ENCODE measurements around the gene YIPF3.

DNA sequence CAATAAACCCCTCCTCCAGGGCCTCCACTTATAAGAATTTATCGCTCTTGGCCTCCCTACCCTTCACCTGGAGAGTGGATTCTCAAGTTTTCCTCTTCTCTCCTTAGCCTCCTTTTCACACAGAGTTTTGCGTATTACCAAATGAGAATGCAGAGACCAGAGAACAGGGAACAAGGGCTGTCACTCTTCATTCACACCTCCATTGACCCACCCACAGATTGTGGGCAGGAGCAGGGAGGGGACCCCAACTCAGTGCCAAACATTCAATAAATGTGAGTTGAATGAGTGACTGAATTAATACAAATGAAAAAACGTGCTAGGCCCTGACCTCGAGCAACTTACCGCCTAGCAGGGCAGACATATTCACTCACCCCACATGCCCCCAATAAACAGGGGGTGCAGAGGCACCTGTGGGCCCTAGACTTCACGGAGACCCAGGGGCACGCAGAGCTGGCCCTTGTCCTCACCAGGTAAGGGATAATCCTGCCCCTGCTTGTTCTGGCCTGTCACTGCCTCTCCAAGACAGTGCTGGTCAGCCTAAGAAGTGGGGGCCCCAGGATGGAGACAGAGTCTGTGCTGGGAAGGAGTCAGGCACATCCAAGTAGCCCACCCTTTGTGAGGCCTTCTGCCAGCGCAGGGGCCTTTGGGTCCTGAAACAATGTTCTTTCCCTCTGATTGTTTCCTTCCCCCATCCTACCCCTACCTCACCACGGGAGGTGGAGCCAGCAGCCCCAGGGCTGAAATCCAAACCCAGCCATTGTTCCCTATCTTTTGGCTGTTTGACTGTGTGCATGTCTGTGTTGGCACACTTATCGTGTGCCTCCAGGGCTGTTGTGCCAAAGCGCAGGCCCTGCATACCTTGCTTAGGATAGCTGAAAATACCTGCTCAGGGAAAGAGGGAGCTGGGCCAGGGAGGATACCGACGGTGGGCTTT, 47.7 kb downstream of the YIPF3 start:
- TF ChIP-seq, protein P1, sequence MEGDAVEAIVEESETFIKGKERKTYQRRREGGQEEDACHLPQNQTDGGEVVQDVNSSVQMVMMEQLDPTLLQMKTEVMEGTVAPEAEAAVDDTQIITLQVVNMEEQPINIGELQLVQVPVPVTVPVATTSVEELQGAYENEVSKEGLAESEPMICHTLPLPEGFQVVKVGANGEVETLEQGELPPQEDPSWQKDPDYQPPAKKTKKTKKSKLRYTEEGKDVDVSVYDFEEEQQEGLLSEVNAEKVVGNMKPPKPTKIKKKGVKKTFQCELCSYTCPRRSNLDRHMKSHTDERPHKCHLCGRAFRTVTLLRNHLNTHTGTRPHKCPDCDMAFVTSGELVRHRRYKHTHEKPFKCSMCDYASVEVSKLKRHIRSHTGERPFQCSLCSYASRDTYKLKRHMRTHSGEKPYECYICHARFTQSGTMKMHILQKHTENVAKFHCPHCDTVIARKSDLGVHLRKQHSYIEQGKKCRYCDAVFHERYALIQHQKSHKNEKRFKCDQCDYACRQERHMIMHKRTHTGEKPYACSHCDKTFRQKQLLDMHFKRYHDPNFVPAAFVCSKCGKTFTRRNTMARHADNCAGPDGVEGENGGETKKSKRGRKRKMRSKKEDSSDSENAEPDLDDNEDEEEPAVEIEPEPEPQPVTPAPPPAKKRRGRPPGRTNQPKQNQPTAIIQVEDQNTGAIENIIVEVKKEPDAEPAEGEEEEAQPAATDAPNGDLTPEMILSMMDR (IDR thresholded peaks at IDR 0.05), result no peak
- TF ChIP-seq POLR2AphosphoS5 (IDR thresholded peaks at IDR 0.05; ENCODE audit: low read depth, low read length) (no peak), TCF7L2 (IDR thresholded peaks at IDR 0.05; ENCODE audit: low read depth, low read length) (no peak), SIN3A (IDR thresholded peaks at IDR 0.05; ENCODE audit: borderline replicate concordance, insufficient read depth, low read depth, low read length) (no peak)
- TF ChIP-seq, protein P2, sequence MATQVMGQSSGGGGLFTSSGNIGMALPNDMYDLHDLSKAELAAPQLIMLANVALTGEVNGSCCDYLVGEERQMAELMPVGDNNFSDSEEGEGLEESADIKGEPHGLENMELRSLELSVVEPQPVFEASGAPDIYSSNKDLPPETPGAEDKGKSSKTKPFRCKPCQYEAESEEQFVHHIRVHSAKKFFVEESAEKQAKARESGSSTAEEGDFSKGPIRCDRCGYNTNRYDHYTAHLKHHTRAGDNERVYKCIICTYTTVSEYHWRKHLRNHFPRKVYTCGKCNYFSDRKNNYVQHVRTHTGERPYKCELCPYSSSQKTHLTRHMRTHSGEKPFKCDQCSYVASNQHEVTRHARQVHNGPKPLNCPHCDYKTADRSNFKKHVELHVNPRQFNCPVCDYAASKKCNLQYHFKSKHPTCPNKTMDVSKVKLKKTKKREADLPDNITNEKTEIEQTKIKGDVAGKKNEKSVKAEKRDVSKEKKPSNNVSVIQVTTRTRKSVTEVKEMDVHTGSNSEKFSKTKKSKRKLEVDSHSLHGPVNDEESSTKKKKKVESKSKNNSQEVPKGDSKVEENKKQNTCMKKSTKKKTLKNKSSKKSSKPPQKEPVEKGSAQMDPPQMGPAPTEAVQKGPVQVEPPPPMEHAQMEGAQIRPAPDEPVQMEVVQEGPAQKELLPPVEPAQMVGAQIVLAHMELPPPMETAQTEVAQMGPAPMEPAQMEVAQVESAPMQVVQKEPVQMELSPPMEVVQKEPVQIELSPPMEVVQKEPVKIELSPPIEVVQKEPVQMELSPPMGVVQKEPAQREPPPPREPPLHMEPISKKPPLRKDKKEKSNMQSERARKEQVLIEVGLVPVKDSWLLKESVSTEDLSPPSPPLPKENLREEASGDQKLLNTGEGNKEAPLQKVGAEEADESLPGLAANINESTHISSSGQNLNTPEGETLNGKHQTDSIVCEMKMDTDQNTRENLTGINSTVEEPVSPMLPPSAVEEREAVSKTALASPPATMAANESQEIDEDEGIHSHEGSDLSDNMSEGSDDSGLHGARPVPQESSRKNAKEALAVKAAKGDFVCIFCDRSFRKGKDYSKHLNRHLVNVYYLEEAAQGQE (IDR thresholded peaks at IDR 0.05; ENCODE audit: insufficient read depth in 1 of 2, low read depth in 2 of 2, low read length in 1 of 2), result no peak
